LNCaP clone FGC (cell line): Measurements from ENCODE around the gene SYPL1.

Source experiments
- DNase-seq: peaks from one replicate; pipeline ENCODE4 v3.0.0-alpha.2; 2011; ENCODE audit warnings: low read depth
- H3K4me3 ChIP-seq: 2 replicates; pipeline ENCODE4 v1.5.1; 2011; ENCODE audit warnings: mild to moderate bottlenecking, low read depth, low read length, control low read depth
- TF ChIP-seq, protein P1 (sequence below): IDR thresholded peaks from 2 replicates; pipeline ENCODE4 v1.5.1; 2012; ENCODE audit warnings: mild to moderate bottlenecking; ENCODE audit not compliant: control insufficient read depth, insufficient read depth; ENCODE audit errors: extremely low read depth

Gene SYPL1

DNA sequence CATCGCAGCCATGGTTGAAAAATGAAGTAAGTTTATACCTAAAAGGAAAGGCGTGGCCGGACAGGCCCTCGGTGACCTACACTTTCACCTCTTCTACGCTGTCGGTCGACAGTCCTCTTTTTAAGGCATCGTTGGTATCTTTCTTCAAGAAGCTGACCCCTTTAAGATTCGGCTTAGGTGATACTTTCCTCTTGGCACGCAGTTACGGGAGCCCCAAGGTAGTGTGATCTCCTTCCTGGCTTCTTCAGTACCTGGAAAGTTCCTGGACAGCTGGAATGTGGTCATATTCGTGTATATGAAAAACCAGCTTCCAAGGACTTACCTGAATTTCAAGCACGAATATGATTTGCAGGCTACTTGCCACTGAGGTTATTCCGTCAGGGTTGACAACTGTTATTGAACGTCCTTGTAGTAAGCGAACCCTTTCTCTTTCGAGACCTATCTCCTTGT, 885 bp upstream of the SYPL1 start:
- no peak for DNase-seq

DNA sequence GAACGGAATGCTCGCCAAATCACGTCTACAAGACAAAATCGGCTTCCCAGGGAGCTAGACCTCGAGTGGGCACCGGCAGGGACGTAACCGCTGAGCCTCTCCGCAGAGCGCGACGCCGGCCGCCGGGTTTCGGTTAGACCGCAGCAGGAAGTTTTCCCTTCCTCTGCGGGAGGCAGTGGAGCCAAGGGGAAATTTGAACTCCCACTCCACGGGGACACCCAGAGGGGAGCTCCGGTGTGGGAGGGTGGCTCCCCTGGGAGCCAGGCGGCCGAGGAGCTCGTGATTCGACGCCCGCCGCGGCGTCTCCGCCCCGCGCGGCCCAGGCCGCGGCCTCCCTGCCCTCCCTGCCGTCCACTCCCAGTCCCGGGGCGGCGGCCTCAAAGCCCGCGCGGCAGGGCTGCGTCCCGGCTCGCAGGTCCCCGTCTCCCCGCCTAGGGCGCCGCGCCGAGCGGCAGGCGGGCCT, 426 bp downstream of the SYPL1 start:
- TF ChIP-seq, protein P1, sequence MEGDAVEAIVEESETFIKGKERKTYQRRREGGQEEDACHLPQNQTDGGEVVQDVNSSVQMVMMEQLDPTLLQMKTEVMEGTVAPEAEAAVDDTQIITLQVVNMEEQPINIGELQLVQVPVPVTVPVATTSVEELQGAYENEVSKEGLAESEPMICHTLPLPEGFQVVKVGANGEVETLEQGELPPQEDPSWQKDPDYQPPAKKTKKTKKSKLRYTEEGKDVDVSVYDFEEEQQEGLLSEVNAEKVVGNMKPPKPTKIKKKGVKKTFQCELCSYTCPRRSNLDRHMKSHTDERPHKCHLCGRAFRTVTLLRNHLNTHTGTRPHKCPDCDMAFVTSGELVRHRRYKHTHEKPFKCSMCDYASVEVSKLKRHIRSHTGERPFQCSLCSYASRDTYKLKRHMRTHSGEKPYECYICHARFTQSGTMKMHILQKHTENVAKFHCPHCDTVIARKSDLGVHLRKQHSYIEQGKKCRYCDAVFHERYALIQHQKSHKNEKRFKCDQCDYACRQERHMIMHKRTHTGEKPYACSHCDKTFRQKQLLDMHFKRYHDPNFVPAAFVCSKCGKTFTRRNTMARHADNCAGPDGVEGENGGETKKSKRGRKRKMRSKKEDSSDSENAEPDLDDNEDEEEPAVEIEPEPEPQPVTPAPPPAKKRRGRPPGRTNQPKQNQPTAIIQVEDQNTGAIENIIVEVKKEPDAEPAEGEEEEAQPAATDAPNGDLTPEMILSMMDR = no peak
- H3K4me3 ChIP-seq = peak overlapping the region; percentile 76
- no peak for DNase-seq

More for the DNA sequence above, 885 bp upstream of the SYPL1 start:
- TF ChIP-seq, protein P1 = no peak
- H3K4me3 ChIP-seq = peak overlapping the region; percentile 42

DNA sequence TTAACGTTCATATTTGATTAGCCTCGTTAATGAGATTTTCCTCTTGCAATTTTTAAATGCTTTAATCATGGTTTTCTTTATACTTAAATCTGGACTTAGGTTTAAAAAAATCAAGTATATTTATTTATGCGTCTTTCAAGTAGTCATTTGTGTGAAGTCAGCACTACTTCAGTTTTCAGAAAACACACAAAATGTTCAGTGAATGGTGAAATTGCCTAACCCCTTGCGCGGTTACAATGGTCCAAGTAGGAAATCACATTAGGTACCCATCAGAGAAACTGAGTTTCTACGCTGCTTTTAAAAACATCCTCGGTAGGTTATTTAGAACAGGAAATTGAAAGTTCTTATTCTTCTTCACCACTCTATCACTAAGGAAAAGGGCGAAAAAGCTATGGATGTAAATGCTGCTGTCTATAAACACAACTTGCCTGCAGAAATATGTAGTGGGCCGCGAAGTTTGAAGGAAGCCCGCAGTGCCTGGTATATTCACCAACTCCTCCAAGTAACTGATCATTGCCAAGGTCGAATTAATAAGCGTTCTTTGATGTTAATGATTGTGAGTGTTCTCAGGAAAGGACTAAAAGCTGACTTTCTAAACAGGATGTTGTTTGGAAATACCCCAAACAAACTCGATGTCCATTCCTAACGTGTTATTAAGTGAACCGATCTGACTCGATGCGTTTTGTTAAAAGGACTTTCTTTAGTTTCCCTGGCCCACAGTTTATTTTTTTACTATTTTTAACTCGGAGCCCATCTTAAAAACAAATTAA, 1.0 kb downstream of the SYPL1 start:
- TF ChIP-seq, protein P1 = no peak
- DNase-seq = no peak
- H3K4me3 ChIP-seq = peak overlapping the region; percentile 76

DNA sequence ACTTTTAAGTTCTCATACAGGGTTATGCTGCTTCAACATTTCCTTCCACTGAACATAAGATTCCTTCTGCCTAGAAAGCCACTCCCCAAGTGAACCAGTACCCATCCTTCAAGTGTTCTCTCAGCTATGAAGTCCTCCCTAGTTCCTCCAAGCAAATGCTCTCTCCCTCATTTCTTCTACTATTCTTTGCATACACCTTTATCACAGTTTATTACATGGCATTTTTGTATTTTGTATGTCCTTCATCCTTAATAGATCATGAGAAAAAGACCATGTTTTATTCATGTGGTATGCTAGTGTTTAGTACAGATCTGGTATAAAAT, 1.9 kb downstream of the SYPL1 start:
- TF ChIP-seq, protein P1 = no peak
- H3K4me3 ChIP-seq = peak overlapping the region; percentile 76; the same call in 1 of the 2 replicates
- DNase-seq = no peak

DNA sequence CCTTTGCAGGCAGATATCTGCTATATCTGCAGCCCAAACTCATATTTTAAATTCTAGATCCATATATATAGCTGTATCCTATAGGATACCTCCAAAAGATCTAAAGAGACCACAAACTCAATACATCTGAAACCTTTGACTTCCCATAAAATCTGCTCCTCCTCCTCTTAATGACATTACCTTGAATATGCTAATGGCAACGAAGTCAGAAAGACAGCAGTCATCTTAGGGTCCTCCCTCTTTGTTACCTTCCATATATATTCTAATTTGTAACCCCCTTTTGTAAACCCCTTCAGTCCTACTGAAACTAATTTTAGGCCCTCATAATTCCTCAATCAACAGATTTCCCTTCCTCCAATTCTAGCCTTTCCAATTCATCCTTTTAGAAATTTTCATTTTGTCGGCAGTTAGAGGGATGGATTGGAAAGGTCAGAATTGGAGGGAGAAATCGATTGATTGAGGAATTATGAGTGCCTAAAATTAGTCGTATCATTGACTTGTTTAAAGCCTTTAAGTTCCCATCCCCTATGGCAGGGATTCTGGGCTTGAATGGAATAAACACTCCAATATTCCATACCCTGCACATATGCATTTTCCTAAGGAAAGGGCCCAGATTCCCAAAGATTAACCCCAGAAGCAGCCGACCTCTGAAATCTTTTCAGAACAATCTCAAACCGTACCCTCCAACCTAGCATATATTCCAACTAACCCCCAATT, 2.4 kb downstream of the SYPL1 start:
- no peak for DNase-seq
- no peak overlapping the region; the same call in 1 of the 2 replicates for H3K4me3 ChIP-seq
- TF ChIP-seq, protein P1 = no peak

DNA sequence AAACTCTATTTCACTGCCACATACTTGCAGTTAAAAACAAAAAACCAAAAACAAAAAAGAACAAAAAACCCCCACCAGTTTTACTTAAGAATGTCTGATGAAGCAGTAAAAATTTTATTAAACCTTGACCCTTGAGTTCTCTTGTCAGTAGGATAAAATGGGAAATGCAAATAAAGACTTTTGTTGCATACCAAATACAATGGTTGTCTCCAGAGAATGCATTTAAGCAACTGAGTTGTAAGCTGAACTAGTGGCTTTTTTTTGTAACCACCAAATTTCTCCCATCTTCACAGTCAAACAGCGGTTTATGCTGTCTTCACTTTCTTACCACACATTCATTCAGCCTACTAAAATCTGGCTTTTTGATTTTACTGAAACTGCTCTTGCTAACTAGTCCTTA, 3.1 kb downstream of the SYPL1 start:
- no peak for DNase-seq
- H3K4me3 ChIP-seq = peak overlapping the region; percentile 37
- TF ChIP-seq, protein P1 = no peak
